Lung (tissue), 12 donors: ENCODE data around the gene ACTL6B. TPM values are rescaled to one million over a fixed set of nuclear protein-coding genes. Genes with fewer than 3 reads are reported as not detected.

Experiments
- ATAC-seq: fragments of 200-7000 bp; cut with Tn5 transposase; one replicate; pipeline ENCODE4 v1.9.1; 2020; ENCODE audit warnings: moderate number of reproducible peaks; ENCODE audit not compliant: insufficient read depth, low FRiP score
- DNase-seq, 3 donors: peaks; one replicate each; pipeline ENCODE4 v3.0.0-alpha.2; 2013 to 2017
- H3K27ac ChIP-seq, 2 donors: one replicate each; pipeline ENCODE4 v1.5.1; 2013; ENCODE audit warnings: mild to moderate bottlenecking in 2 of 2, moderate library complexity in 2 of 2, control low read depth in 1 of 2, inconsistent platforms in 1 of 2, low read depth in 1 of 2, low read length in 1 of 2
- H3K27me3 ChIP-seq, 3 donors: one replicate each; pipeline ENCODE4 v1.5.1; 2013; ENCODE audit warnings: low read length in 2 of 3; ENCODE audit not compliant: control insufficient read depth in 3 of 3, insufficient read depth in 3 of 3
- H3K36me3 ChIP-seq, 4 donors: one replicate each; pipeline ENCODE4 v1.5.1; 2013; ENCODE audit warnings: low read length in 4 of 4, mild to moderate bottlenecking in 1 of 4, moderate library complexity in 1 of 4; ENCODE audit not compliant: control insufficient read depth in 4 of 4, insufficient read depth in 4 of 4
- H3K4me1 ChIP-seq, 5 donors: one replicate each; pipeline ENCODE4 v1.5.1; 2013; ENCODE audit warnings: low read length in 5 of 5, mild to moderate bottlenecking in 2 of 5, moderate library complexity in 1 of 5; ENCODE audit not compliant: control insufficient read depth in 5 of 5, insufficient read depth in 5 of 5
- H3K4me3 ChIP-seq: one replicate; pipeline ENCODE4 v1.5.1; 2013; ENCODE audit warnings: mild to moderate bottlenecking, control low read depth, moderate library complexity
- H3K9ac ChIP-seq, 2 donors: one replicate each; pipeline ENCODE4 v1.5.1; 2013; ENCODE audit warnings: low read length in 2 of 2, control low read depth in 1 of 2; ENCODE audit not compliant: insufficient read depth in 1 of 2
- H3K9me3 ChIP-seq, 4 donors: one replicate each; pipeline ENCODE4 v1.5.1; 2013; ENCODE audit warnings: low read length in 3 of 4, mild to moderate bottlenecking in 1 of 4, moderate library complexity in 1 of 4; ENCODE audit not compliant: control insufficient read depth in 4 of 4, insufficient read depth in 3 of 4
- CTCF ChIP-seq: IDR thresholded peaks from 2 replicates; pipeline ENCODE4 v1.5.1; 2012; ENCODE audit warnings: mild to moderate bottlenecking; ENCODE audit errors: control extremely low read depth, extremely low read depth
- WGBS, 2 donors: extraction: QIAGEN DNeasy Blood & Tissue Kit; methylation state at CpG; one replicate each; pipeline ENCODE4 v1.1.7; 2013; 5-methylcytosine and 5-hydroxymethylcytosine counted together
- polyA plus RNA-seq, 2 donors: library from polyadenylated mRNA; stranded (reverse); fragments of 200-250 nt; gene quantifications; one replicate each; pipeline ENCODE4 v1.2.1, GENCODE V29; 2013
- total RNA-seq, 2 donors: library from RNA; depleted of rRNA in 1 of 2; stranded (reverse); fragments of >200 nt in 1 of 2; gene quantifications; one replicate each; pipeline ENCODE4 v1.2.1, GENCODE V29; 2014 to 2021
- donor health status: control.
- donor health status: control.
- donor health status: Bipolar disorder and iron deficiency.
- donor health status: healthy.
- donor health status: DM: yes; HTN: yes; CAD: no.

ACTL6B gene
- total and polyA plus RNA-seq, 4 donors, result not detected

- WGBS, 2 donors, result 83 to 93% methylated on average over 15 of the region's 15 CpGs
- H3K4me1 ChIP-seq, result peaks cover 0 to 6% (median 0%) of the 10 kb centered on the region in 5 donors
- no peaks in the 10 kb centered on the region for H3K27me3 ChIP-seq
- H3K9me3 ChIP-seq, result no peaks in the 10 kb centered on the region
- no peak overlapping the region for H3K4me3 ChIP-seq
- DNase-seq, result no peak
- ATAC-seq, result no peak
- no peak for TF ChIP-seq CTCF
- no peak overlapping the region for H3K9ac ChIP-seq
- no peak overlapping the region for H3K27ac ChIP-seq
- peaks cover 0 to 1% (median 0%) of the 10 kb centered on the region in 4 donors for H3K36me3 ChIP-seq
Observed at GRCh38 chr7:100623951-100624824, 32.1 kb downstream of the ACTL6B start.

DNA sequence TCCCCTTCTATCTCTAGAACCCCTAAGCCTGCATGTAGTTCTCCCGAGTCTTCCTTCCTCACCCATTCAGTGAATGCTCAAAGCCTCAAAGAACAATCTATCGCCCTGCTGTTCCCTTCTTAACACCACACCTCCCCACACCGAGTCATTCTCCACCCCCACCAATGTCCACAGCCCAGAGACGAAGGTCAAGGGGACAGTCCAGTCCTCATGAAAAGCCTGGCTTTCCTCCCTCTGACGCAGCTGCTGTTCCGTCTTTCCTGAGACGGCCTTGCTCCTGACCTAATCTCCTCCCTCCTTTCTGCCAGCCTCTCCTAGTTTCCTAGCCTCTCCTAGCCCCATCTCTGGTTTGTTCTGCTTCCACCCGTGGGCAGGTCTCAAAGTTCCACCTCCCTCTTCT lies 34.7 kb downstream of the ACTL6B start:
- Histone ChIP-seq H3K4me3 (no peak overlapping the region), H3K27ac (no peak overlapping the region), H3K27me3 (no peaks in the 10 kb centered on the region), H3K9me3 (no peaks in the 10 kb centered on the region), H3K36me3 (peaks cover 0 to 1% (median 0%) of the 10 kb centered on the region in 4 donors), H3K9ac (no peak overlapping the region), H3K4me1 (peaks cover 0 to 2% (median 0%) of the 10 kb centered on the region in 5 donors)
- no peak for TF ChIP-seq CTCF
- DNase-seq, result no peak
- no peak for ATAC-seq
- WGBS, 2 donors, result 85 to 88% methylated on average over 8 of the region's 8 CpGs

DNA sequence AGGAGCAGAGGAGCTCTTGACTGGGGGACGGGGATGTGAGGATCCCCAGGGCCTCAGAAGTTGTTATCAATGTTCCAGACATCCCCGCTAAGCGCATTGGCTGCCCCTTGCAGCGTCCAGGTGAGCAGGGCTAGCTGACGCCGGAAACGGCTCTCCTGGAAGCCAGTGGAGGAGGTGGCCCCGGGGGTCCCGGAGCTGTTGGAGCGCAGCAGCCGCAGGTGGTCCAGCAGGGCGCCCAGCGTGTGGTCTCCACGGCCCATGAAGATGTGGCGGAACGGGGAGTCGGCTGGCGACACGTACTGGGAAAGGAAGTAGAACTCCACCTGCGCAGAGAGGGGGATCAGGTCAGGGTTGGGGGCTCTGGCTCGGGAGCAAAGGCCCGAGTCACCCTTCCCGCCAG lies 35.4 kb downstream of the ACTL6B start:
- Histone ChIP-seq H3K27ac (no peak overlapping the region), H3K27me3 (no peaks in the 10 kb centered on the region), H3K9ac (no peak overlapping the region), H3K36me3 (peaks cover 0 to 1% (median 0%) of the 10 kb centered on the region in 4 donors), H3K4me3 (no peak overlapping the region), H3K9me3 (no peaks in the 10 kb centered on the region), H3K4me1 (no peaks in the 10 kb centered on the region)
- DNase-seq, result no peak
- WGBS, 2 donors, result 96% methylated on average over 23 of the region's 23 CpGs
- no peak for ATAC-seq
- no peak for TF ChIP-seq CTCF
